Liver (tissue), 9 donors: ENCODE data around the gene SPACDR. TPM values are rescaled to one million over a fixed set of nuclear protein-coding genes. Genes with fewer than 3 reads are reported as not detected.

Source experiments
- DNase-seq: peaks from one replicate; pipeline ENCODE4 v3.0.0-alpha.2; 2017; ENCODE audit warnings: low spot score
- H3K27ac ChIP-seq, 2 donors: one replicate each; pipeline ENCODE4 v1.7.0; 2013; ENCODE audit warnings: inconsistent platforms in 2 of 2, low read length in 2 of 2, control low read depth in 1 of 2, low read depth in 1 of 2, mild to moderate bottlenecking in 1 of 2
- H3K27me3 ChIP-seq, 4 donors: one replicate each; pipeline versions ENCODE4 v1.6.1 to v1.7.0; 2013; ENCODE audit warnings: low read length in 3 of 4, inconsistent platforms in 1 of 4, mild to moderate bottlenecking in 1 of 4, moderate library complexity in 1 of 4; ENCODE audit not compliant: control insufficient read depth in 4 of 4, insufficient read depth in 4 of 4
- H3K36me3 ChIP-seq, 4 donors: one replicate each; pipeline versions ENCODE4 v1.6.1 to v1.7.0; 2013; ENCODE audit warnings: low read length in 3 of 4, mild to moderate bottlenecking in 3 of 4, low read depth in 1 of 4, moderate library complexity in 1 of 4; ENCODE audit not compliant: control insufficient read depth in 4 of 4, insufficient read depth in 3 of 4
- H3K4me1 ChIP-seq, 4 donors: one replicate each; pipeline versions ENCODE4 v1.6.1 to v1.7.0; 2013; ENCODE audit warnings: low read length in 3 of 4, mild to moderate bottlenecking in 3 of 4, moderate library complexity in 1 of 4; ENCODE audit not compliant: control insufficient read depth in 4 of 4, insufficient read depth in 4 of 4
- H3K4me3 ChIP-seq, 3 donors: one replicate each; pipeline versions ENCODE4 v1.6.1 to v1.7.0; 2013; ENCODE audit warnings: low read length in 3 of 3, control low read depth in 1 of 3, low read depth in 1 of 3, mild to moderate bottlenecking in 1 of 3
- H3K9ac ChIP-seq, 2 donors: one replicate each; pipeline ENCODE4 v1.7.0; 2013; ENCODE audit warnings: low read length in 2 of 2, mild to moderate bottlenecking in 2 of 2, moderate library complexity in 2 of 2, control low read depth in 1 of 2, low read depth in 1 of 2
- H3K9me3 ChIP-seq, 4 donors: one replicate each; pipeline versions ENCODE4 v1.6.1 to v1.7.0; 2013; ENCODE audit warnings: low read length in 3 of 4; ENCODE audit not compliant: control insufficient read depth in 4 of 4
- EGR1 ChIP-seq, 2 donors: IDR thresholded peaks; 2 replicates each; pipeline ENCODE4 v1.6.1; 2016 to 2018; ENCODE audit warnings: antibody characterized with exemption in 2 of 2, low read depth in 2 of 2
- FOXA1 ChIP-seq: IDR thresholded peaks from 2 replicates; pipeline ENCODE4 v1.6.1; 2016; ENCODE audit warnings: antibody characterized with exemption
- GABPA ChIP-seq, 2 donors: IDR thresholded peaks in 1 of 2; conservative IDR thresholded peaks in 1 of 2; 2 replicates each; pipeline ENCODE4 v1.6.1; 2016; ENCODE audit warnings: antibody characterized with exemption in 2 of 2, mild to moderate bottlenecking in 1 of 2, moderate library complexity in 1 of 2
- HNF4A ChIP-seq, 2 donors: conservative IDR thresholded peaks; 2 replicates each; pipeline ENCODE4 v1.6.1; 2016; ENCODE audit warnings: antibody characterized with exemption in 2 of 2, mild to moderate bottlenecking in 2 of 2
- HNF4G ChIP-seq: IDR thresholded peaks from 2 replicates; pipeline ENCODE4 v1.6.1; 2016; ENCODE audit warnings: antibody characterized with exemption
- JUND ChIP-seq, 2 donors: IDR thresholded peaks; 2 replicates each; pipeline ENCODE4 v1.6.1; 2016; ENCODE audit warnings: antibody characterized with exemption in 2 of 2
- RAD21 ChIP-seq, 2 donors: IDR thresholded peaks; 2 replicates each; pipeline ENCODE4 v1.6.1; 2016; ENCODE audit warnings: antibody characterized with exemption in 2 of 2, mild to moderate bottlenecking in 2 of 2
- RXRA ChIP-seq, 2 donors: IDR thresholded peaks; 2 replicates each; pipeline ENCODE4 v1.6.1; 2017 to 2018; ENCODE audit warnings: antibody characterized with exemption in 2 of 2, mild to moderate bottlenecking in 1 of 2
- SP1 ChIP-seq: IDR thresholded peaks from 2 replicates; pipeline ENCODE4 v1.6.1; 2018; ENCODE audit warnings: antibody characterized with exemption, mild to moderate bottlenecking
- TAF1 ChIP-seq: conservative IDR thresholded peaks from 2 replicates; pipeline ENCODE4 v1.6.1; 2016; ENCODE audit warnings: antibody characterized with exemption, mild to moderate bottlenecking
- YY1 ChIP-seq: IDR thresholded peaks from 2 replicates; pipeline ENCODE4 v1.6.1; 2016; ENCODE audit warnings: antibody characterized with exemption, mild to moderate bottlenecking
- WGBS: extraction: QIAGEN DNeasy Blood & Tissue Kit; methylation state at CpG from one replicate; pipeline ENCODE4 v1.1.7; 2013; 5-methylcytosine and 5-hydroxymethylcytosine counted together
- polyA plus RNA-seq, 2 donors: library from polyadenylated mRNA; stranded (reverse) in 1 of 2; unstranded in 1 of 2; fragments of 200-250 nt in 1 of 2; fragments of >200 nt in 1 of 2; fragmentation: Nextera tagmentation in 1 of 2; extraction: Ambion mirVana in 1 of 2; gene quantifications; one replicate each; pipeline versions ENCODE4 v1.2.1 to v1.2.3, GENCODE V29; 2013 to 2015
- total RNA-seq, 2 donors: library from RNA; depleted of rRNA; stranded (reverse); fragments of >200 nt; gene quantifications; one replicate each; pipeline ENCODE4 v1.2.3, GENCODE V29; 2014
- TF ChIP-seq, protein P1 (sequence below): IDR thresholded peaks from 2 replicates; pipeline ENCODE4 v1.6.1; 2016; ENCODE audit warnings: antibody characterized with exemption
- TF ChIP-seq, protein P2 (sequence below): IDR thresholded peaks from 2 replicates; pipeline ENCODE4 v1.6.1; 2016; ENCODE audit warnings: antibody characterized with exemption
- TF ChIP-seq, protein P3 (sequence below): IDR thresholded peaks from 2 replicates; pipeline ENCODE4 v1.6.1; 2016; ENCODE audit warnings: antibody characterized with exemption, mild to moderate bottlenecking
- TF ChIP-seq, protein P4 (sequence below): fragments of 150-350 bp; IDR thresholded peaks from 2 replicates; pipeline ENCODE4 v1.5.1; 2017; ENCODE audit warnings: improper control_type of control experiment, low read depth, low read length; ENCODE audit not compliant: missing input control
- TF ChIP-seq, protein P5 (sequence below): IDR thresholded peaks from 2 replicates; pipeline ENCODE4 v1.6.1; 2016; ENCODE audit warnings: antibody characterized with exemption
- donor health status: healthy.
- donor health status: healthy.
- donor health status: healthy.
- donor health status: healthy.
- donor health status: healthy.

The SPACDR gene
- total and polyA plus RNA-seq, 4 donors = 0.06 to 0.33 (median 0.17) TPM; not detected in 1

DNA sequence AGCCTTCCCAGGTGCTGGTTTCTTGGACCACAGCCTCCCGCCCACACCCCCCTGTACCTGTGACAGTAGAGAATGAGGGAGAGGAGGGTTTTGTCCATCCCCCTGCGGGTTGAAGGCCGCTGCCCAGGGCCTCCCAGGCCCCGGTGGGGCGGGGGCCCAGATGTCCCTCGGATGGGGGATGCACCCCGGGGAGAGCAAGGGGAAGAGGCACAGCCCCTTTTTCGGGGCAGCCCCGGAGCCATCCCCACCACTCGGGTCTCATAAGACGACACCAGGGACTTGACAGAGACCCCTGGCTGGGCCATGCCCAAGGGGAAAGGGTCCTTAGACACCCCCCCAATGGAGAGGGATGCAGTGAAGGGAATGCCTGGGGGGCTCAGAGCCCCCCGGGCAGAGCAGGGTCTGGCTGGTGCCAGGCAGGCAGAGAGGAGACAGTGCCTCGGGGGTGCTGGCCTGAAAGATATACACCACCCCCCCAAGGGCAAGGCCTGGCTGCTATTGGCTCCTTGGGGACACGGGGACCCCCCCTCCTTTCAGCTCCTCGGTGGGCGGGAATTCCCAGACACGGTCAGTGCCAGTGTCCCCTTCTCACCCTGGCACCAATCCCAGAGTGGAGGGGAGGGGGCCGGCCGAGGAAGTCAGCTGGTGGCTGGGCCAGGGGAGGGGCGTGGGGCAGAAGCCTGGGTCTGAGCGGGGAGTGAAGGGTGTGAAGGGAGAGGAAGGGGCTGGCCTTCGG, 3.7 kb upstream of the SPACDR start:
- WGBS = 82% methylated on average over 22 of the region's 22 CpGs
- no peak overlapping the region for H3K4me3 ChIP-seq
- DNase-seq = no peak
- peaks cover 0 to 3% (median 0%) of the 10 kb centered on the region in 4 donors for H3K36me3 ChIP-seq
- H3K9me3 ChIP-seq = no peaks in the 10 kb centered on the region
- H3K4me1 ChIP-seq = peaks cover 5 to 15% (median 11%) of the 10 kb centered on the region in 4 donors
- H3K9ac ChIP-seq = no peak overlapping the region
- no peak overlapping the region for H3K27ac ChIP-seq
- TF ChIP-seq GABPA (IDR thresholded peaks at IDR 0.05 in 1 of 2, conservative IDR thresholded peaks at IDR 0.05 in 1 of 2) (no peak), HNF4G (no peak), HNF4A (conservative IDR thresholded peaks at IDR 0.05) (no peak), TAF1 (no peak), EGR1 (IDR thresholded peaks at IDR 0.05; ENCODE audit: low read depth in 2 of 2) (no peak), RAD21 (IDR thresholded peaks at IDR 0.05) (no peak), FOXA1 (no peak), RXRA (IDR thresholded peaks at IDR 0.05) (no peak), YY1 (no peak)
- TF ChIP-seq, protein P1, sequence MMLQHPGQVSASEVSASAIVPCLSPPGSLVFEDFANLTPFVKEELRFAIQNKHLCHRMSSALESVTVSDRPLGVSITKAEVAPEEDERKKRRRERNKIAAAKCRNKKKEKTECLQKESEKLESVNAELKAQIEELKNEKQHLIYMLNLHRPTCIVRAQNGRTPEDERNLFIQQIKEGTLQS = no peak
- TF ChIP-seq, protein P2, sequence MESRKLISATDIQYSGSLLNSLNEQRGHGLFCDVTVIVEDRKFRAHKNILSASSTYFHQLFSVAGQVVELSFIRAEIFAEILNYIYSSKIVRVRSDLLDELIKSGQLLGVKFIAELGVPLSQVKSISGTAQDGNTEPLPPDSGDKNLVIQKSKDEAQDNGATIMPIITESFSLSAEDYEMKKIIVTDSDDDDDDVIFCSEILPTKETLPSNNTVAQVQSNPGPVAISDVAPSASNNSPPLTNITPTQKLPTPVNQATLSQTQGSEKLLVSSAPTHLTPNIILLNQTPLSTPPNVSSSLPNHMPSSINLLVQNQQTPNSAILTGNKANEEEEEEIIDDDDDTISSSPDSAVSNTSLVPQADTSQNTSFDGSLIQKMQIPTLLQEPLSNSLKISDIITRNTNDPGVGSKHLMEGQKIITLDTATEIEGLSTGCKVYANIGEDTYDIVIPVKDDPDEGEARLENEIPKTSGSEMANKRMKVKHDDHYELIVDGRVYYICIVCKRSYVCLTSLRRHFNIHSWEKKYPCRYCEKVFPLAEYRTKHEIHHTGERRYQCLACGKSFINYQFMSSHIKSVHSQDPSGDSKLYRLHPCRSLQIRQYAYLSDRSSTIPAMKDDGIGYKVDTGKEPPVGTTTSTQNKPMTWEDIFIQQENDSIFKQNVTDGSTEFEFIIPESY = no peak
- TF ChIP-seq, protein P3, sequence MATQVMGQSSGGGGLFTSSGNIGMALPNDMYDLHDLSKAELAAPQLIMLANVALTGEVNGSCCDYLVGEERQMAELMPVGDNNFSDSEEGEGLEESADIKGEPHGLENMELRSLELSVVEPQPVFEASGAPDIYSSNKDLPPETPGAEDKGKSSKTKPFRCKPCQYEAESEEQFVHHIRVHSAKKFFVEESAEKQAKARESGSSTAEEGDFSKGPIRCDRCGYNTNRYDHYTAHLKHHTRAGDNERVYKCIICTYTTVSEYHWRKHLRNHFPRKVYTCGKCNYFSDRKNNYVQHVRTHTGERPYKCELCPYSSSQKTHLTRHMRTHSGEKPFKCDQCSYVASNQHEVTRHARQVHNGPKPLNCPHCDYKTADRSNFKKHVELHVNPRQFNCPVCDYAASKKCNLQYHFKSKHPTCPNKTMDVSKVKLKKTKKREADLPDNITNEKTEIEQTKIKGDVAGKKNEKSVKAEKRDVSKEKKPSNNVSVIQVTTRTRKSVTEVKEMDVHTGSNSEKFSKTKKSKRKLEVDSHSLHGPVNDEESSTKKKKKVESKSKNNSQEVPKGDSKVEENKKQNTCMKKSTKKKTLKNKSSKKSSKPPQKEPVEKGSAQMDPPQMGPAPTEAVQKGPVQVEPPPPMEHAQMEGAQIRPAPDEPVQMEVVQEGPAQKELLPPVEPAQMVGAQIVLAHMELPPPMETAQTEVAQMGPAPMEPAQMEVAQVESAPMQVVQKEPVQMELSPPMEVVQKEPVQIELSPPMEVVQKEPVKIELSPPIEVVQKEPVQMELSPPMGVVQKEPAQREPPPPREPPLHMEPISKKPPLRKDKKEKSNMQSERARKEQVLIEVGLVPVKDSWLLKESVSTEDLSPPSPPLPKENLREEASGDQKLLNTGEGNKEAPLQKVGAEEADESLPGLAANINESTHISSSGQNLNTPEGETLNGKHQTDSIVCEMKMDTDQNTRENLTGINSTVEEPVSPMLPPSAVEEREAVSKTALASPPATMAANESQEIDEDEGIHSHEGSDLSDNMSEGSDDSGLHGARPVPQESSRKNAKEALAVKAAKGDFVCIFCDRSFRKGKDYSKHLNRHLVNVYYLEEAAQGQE = no peak
- H3K27me3 ChIP-seq = no peaks in the 10 kb centered on the region

DNA sequence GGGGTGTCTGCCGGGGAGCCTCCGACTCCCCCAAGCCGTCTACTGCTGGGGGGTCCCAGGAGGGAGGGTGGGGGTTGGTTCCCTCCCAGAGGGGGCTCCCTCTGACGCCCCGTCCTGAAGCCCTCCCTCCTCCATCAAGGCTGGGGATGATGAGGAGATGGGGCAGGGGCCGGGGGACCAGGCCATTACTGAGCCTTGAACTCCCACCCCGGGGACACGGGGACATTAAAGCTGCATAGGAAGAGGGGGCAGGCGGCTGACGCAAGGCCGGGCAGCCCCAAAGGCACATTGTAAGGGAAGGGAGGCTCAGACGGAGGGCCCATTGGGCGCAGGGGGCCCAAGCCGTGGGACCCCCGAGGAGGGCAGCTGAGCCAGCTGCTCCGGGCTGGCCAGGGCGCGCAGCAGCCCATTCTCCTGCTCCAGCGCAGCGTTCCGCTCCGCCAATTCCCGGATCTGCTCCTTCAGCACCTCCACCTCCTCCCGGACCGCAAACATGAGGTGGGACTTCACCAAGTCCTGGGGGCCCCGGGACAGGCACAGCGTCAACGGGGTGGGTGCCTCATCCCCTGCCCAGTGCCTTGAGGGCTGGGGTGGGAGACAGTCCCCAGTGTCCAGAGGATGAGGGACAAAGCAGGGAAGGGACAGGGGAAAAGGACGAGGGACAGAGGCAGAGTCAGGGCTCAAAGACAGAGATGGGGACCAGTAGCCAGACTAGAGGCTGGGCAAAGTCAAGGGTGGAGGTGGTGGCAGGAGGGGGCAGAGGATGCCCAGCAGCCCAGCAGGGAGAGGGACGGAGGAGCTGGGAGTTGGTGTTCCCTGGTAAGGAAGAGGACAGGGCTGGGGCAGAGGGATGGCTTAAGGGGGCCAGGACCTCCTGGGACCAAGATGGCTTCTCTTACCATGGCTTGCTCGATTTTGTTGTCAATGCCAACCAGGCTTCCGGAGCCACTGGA, 2.9 kb upstream of the SPACDR start:
- no peak for DNase-seq
- Histone ChIP-seq H3K9me3 (no peaks in the 10 kb centered on the region), H3K27ac (no peak overlapping the region), H3K27me3 (no peaks in the 10 kb centered on the region), H3K4me1 (peaks cover 5 to 15% (median 11%) of the 10 kb centered on the region in 4 donors), H3K9ac (no peak overlapping the region), H3K36me3 (peaks cover 0 to 3% (median 0%) of the 10 kb centered on the region in 4 donors), H3K4me3 (no peak overlapping the region)
- WGBS = 87% methylated on average over 32 of the region's 32 CpGs
- TF ChIP-seq, protein P2 = no peak
- TF ChIP-seq HNF4A (conservative IDR thresholded peaks at IDR 0.05) (no peak), SP1 (no peak), GABPA (IDR thresholded peaks at IDR 0.05 in 1 of 2, conservative IDR thresholded peaks at IDR 0.05 in 1 of 2) (no peak), JUND (IDR thresholded peaks at IDR 0.05) (no peak), EGR1 (IDR thresholded peaks at IDR 0.05; ENCODE audit: low read depth in 2 of 2) (no peak), TAF1 (no peak), RAD21 (IDR thresholded peaks at IDR 0.05) (no peak), FOXA1 (no peak), HNF4G (no peak)
- TF ChIP-seq, protein P1 = no peak
- TF ChIP-seq, protein P4, sequence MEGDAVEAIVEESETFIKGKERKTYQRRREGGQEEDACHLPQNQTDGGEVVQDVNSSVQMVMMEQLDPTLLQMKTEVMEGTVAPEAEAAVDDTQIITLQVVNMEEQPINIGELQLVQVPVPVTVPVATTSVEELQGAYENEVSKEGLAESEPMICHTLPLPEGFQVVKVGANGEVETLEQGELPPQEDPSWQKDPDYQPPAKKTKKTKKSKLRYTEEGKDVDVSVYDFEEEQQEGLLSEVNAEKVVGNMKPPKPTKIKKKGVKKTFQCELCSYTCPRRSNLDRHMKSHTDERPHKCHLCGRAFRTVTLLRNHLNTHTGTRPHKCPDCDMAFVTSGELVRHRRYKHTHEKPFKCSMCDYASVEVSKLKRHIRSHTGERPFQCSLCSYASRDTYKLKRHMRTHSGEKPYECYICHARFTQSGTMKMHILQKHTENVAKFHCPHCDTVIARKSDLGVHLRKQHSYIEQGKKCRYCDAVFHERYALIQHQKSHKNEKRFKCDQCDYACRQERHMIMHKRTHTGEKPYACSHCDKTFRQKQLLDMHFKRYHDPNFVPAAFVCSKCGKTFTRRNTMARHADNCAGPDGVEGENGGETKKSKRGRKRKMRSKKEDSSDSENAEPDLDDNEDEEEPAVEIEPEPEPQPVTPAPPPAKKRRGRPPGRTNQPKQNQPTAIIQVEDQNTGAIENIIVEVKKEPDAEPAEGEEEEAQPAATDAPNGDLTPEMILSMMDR = no peak
- TF ChIP-seq, protein P5, sequence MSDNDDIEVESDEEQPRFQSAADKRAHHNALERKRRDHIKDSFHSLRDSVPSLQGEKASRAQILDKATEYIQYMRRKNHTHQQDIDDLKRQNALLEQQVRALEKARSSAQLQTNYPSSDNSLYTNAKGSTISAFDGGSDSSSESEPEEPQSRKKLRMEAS = no peak
